ENCODE measurements around the gene NANP. TPM values are rescaled to one million over a fixed set of nuclear protein-coding genes. Genes with fewer than 3 reads are reported as not detected.

The NANP gene
- total RNA-seq, 4 donors from 2014 or later: 4.7 to 8.5 (median 6.9) TPM

DNA sequence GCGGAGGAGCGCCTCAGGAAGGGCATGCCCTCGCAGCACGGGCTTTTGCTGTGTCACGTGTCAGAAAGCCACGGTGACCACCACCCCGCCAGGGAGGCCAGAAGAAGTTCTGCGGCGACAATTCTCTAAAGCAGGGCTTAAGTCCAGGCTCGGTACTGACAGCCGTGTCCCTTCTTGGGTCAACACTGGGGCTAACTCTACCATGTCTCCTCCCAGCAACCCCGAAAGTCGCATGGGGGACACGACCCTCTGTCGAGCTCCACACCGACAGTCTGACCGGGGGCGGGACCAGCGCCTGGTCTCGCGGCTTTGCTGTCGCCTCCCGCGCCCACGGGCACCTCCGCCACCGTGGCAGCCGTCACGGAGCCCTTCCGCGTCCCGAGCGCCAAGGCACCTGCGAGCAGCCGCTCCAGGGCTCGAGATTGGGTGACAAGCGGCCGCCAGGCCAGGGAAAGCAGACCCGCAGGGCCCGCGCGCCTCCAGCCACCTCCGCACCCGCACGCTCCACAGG lies 534 bp downstream of the NANP start:
- no peaks in the 10 kb centered on the region for H3K27me3 ChIP-seq
- peak; percentile 58 to 62 for DNase-seq
- no peak for TF ChIP-seq CTCF (IDR thresholded peaks at IDR 0.05)
- no peak for TF ChIP-seq POLR2A (IDR thresholded peaks at IDR 0.05)
- 0 to 2% methylated on average over 9 to 22 of the region's 45 CpGs for WGBS, 2 donors
- peak overlapping the region; percentile 88 to 93 (median 89) for H3K27ac ChIP-seq
- intact Hi-C loops (cut with DNase I): no loop called here
- no peaks in the 10 kb centered on the region for H3K36me3 ChIP-seq
- peak overlapping the region; percentile 55 to 94 (median 81) for H3K4me3 ChIP-seq (replicated peaks in 1 of 3)
- no peaks in the 10 kb centered on the region for H3K9me3 ChIP-seq
- peaks cover 18 to 29% of the 10 kb centered on the region in 2 donors for H3K4me1 ChIP-seq

- intact Hi-C loops (cut with DNase I): no loop called here
- H3K36me3 ChIP-seq: no peaks in the 10 kb centered on the region
- peak overlapping the region; percentile 55 to 94 (median 81) for H3K4me3 ChIP-seq (replicated peaks in 1 of 3)
- peaks cover 18 to 29% of the 10 kb centered on the region in 2 donors for H3K4me1 ChIP-seq
- 42 to 44% methylated on average over 17 of the region's 17 CpGs for WGBS, 2 donors
- H3K27me3 ChIP-seq: no peaks in the 10 kb centered on the region
- H3K9me3 ChIP-seq: no peaks in the 10 kb centered on the region
- no peak for DNase-seq
- peak overlapping the region in 2 of 3 donors; percentile 88 to 89 for H3K27ac ChIP-seq
- TF ChIP-seq CTCF (IDR thresholded peaks at IDR 0.05) (no peak), POLR2A (IDR thresholded peaks at IDR 0.05) (no peak)
Measured at GRCh38 chr20:25622450-25623224, 1.2 kb downstream of the NANP start.

DNA sequence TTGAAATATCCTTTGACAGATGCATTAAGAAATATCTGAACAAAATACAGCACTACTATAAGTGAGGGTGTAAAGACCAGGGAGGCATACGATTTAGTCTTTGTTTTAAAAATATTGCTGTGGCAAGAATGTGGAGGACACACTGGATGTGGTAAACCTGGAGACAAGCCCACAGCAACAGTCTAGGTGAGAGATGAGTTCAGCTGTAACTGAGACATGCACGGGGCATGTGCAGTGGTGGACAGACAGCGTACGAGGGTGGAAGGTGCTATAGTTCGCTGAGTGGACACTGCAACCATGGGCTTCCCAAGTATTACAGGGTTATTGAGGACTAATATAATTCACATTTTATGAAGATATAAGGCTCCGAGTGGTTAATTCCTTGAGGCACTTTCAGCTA lies 1.8 kb downstream of the NANP start:
- 91 to 94% methylated on average over 6 of the region's 6 CpGs for WGBS, 2 donors
- TF ChIP-seq CTCF (IDR thresholded peaks at IDR 0.05): no peak
- TF ChIP-seq POLR2A (IDR thresholded peaks at IDR 0.05): no peak
- H3K9me3 ChIP-seq: no peaks in the 10 kb centered on the region
- H3K36me3 ChIP-seq: no peaks in the 10 kb centered on the region
- H3K4me1 ChIP-seq: peaks cover 18 to 29% of the 10 kb centered on the region in 2 donors
- intact Hi-C loops (cut with DNase I): no loop called here
- H3K27me3 ChIP-seq: no peaks in the 10 kb centered on the region
- peak overlapping the region in 1 of 3 donors; percentile 88 for H3K27ac ChIP-seq
- H3K4me3 ChIP-seq (replicated peaks in 1 of 3): no peak overlapping the region
- DNase-seq: no peak

- H3K9me3 ChIP-seq: no peaks in the 10 kb centered on the region
- WGBS, 2 donors: 94 to 96% methylated on average over 3 of the region's 3 CpGs
- no peak for DNase-seq
- TF ChIP-seq CTCF (IDR thresholded peaks at IDR 0.05) (no peak), POLR2A (IDR thresholded peaks at IDR 0.05) (no peak)
- no peak overlapping the region for H3K4me3 ChIP-seq (replicated peaks in 1 of 3)
- peaks cover 0 to 4% of the 10 kb centered on the region in 2 donors for H3K36me3 ChIP-seq
- peaks cover 11 to 25% of the 10 kb centered on the region in 2 donors for H3K4me1 ChIP-seq
- no peak overlapping the region for H3K27ac ChIP-seq
- no peaks in the 10 kb centered on the region for H3K27me3 ChIP-seq
- intact Hi-C loops (cut with DNase I): no loop called here
Measured at GRCh38 chr20:25619514-25619913, 4.3 kb downstream of the NANP start.

DNA sequence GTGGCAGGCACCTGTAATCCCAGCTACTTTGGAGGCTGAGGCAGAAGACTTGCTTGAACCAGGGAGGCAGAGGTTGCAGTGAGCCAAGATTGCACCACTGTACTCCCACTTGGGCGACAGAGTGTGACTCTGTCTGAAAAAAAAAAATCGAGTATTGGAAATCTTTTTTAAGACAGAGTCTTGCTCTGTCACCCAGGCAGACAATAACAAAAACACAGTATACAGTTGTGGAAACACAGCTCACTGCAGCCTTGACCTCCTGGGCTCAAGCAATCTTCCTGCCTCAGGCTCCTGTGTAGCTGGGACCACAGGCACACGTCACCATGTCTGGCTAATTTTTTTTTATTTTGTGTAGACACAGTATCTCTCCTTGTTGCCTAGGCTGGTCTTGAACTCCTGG lies 15.0 kb downstream of the NANP start:
- WGBS, 2 donors: 73 to 77% methylated on average over 3 of the region's 3 CpGs
- H3K9me3 ChIP-seq: no peaks in the 10 kb centered on the region
- no peak for TF ChIP-seq CTCF (IDR thresholded peaks at IDR 0.05)
- TF ChIP-seq POLR2A (IDR thresholded peaks at IDR 0.05): no peak
- no peak overlapping the region for H3K27ac ChIP-seq
- H3K36me3 ChIP-seq: no peaks in the 10 kb centered on the region
- intact Hi-C loops (cut with DNase I): no loop called here
- DNase-seq: no peak
- H3K4me3 ChIP-seq (replicated peaks in 1 of 3): no peak overlapping the region
- no peaks in the 10 kb centered on the region for H3K27me3 ChIP-seq
- H3K4me1 ChIP-seq: no peaks in the 10 kb centered on the region

All from thyroid gland (tissue), 4 donors.